ENCODE measurements around the gene PPP1R14C.

Gene PPP1R14C

DNA sequence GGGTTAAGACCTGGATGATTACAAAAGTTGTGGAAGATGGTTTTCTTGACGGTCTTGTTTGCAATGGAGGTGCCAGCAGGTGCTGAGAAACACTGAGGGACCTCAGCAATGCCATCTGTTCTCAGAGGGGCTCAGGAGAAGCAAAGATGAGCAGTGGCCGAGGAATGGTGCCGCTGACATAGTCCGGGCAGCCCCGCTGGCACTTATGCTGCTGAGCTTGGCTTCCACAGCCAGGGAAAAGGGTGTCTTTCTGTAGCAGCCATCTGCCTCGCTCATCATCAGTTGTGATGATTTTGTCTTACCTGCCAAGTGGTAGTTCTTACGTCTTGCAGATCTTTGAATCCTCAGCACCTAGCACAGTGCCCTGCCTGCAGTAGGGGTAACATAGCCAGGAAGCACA lies 55.7 kb downstream of the PPP1R14C start:
- no peak for DNase-seq

DNA sequence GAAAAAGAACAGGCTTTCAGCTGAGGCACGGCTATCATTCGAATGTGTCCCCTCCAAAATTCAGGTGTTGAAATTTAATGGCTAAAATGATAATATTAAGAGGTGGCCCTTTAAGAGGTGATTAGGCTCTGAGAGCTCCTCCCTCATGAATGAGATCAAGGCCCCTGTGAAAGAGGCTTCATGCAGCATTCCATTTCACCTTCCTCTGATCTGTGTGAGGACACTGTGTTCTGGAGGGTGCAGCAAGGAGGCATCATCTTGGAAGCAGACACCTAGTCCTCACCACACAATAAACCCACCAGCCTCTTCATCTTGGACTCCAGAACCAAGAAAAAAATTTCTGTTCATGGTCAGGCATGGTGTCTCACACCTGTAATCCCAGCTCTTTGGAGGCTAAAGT lies 56.4 kb downstream of the PPP1R14C start:
- DNase-seq: no peak

DNA sequence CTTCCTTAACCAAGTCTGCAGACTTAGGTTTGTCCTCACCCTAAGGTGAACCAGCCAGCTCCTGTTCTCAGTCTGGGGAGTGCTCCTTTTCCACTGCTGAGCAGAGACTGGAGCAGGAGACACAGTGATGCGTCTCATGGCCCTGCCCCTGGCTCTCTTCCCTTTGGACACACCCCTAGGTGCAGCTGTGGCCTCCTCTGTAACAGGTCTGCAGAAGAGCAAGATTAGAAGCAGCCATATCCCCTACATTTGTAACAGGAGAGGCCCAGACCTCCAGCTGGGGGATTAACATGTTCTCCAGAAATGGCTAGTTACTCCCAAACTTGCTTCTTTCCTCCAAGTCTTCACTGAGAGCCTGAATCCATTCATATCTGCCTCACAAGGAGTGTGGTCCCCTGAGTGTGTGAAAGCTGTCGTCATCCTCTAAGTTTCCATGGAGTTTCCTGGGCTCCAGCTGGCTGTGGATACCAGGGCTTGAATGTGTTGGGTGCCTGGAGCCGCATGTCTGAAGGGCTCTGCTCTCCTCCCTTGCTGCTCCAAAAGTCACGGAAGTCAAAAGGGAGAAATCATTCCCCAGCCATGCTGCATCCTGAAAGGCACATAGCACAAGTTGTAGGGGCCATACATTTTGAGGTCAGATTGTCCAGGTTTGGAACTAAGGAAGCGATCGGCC lies 57.7 kb downstream of the PPP1R14C start:
- no peak for DNase-seq

DNA sequence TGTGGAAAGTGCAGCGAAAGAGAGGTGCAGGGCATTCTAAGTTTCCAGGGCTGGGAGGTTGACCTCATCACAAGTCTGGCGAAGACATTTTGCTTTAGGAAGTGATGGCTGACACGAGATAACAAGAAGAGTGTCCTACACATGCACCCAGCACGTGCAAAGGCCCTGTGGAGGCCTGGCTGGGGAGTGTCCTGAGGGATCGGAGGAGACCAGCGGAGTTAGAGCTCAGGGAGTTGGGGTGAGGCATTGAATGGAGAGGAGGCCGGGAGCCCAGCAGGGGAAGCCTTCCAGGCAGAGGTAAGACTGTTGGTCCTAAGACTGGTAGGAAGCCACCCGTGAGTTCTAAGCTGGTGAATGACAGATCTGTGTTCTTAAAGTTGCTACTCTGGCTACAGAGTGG lies 58.4 kb downstream of the PPP1R14C start:
- no peak for DNase-seq

DNA sequence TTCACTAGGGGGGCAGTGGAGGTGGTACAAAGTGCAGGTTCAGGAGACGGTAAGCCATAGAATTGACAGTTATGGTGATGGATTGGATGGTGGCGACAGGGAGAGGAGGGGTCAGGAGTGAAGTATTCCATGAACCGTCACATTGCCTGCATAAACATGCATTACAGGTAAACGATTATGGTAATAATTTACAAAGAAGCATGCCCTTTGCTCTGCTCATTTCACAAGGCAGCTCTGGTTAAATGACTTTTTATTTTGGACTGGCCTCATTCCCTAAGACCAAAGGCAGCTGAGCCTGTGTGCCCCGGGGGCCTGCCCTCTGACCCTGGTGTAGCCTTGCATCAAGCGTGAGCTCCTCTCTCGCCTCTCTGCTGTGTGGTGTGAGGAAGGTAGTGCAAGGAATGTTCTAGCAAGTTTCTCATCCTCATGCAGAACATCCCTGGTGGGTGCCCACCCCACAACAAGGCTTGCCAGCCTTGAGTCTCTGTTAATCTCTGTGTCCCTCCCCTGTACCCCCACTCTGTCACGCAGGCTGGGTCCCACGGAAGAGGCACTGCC lies 59.0 kb downstream of the PPP1R14C start:
- DNase-seq: no peak

DNA sequence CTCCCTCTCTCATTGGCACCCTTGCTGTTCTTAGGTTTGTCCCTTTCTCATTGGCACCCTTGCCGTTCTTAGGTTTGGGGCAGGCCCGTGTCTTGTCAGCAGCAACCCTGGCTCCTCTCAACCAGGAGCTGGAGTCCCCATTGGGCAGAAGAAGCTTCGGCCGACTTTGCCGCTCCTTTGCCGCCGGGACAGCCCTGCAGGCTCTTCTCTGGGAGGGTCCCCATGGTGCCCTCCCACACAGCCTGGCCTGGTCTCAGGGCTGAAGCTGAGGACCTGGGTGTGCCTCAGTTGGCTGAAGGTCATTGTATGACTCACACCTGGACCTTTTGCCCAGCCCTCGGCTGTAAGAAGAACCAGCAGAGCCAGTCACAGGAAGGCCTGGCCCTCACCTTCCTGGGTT lies 59.6 kb downstream of the PPP1R14C start:
- no peak for DNase-seq

DNA sequence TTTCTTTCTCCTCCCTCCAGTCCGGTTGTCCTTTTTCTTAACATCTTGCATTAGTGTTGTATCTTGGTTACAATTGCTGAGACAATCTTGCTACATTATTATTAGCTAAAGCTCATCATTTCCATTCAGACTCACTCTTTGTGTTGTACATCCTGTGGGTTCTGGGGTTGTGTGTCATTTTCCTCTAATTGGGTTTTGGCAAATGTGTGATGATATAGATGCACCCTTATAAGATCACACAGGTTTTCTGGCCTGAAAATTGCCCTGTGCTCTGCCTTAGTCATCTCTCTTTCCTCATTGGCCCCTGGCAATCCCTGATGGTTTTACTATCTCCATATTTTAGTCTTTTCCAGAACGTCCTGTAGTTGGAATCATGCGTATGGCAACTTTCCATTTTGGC lies 60.1 kb downstream of the PPP1R14C start:
- DNase-seq: no peak

DNA sequence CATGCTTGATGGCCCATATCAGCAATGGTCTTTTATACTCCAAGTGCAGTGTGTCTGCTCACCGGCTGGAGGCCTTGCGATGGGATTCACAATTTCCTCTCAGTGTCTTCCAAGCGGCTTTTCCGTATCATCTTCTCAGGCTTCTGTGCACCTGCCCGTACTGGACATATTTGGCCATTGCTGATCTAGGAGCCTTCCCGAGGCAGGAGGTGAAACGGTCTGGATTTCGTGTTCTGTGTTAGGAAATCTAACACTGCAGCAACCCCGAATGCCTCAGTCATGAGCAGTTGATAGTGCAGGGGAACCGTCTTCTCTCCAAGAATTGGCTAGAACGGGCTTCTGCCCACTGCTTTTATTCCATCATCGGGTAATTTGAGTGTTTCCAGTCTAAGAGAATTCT lies 60.5 kb downstream of the PPP1R14C start:
- no peak for DNase-seq

DNA sequence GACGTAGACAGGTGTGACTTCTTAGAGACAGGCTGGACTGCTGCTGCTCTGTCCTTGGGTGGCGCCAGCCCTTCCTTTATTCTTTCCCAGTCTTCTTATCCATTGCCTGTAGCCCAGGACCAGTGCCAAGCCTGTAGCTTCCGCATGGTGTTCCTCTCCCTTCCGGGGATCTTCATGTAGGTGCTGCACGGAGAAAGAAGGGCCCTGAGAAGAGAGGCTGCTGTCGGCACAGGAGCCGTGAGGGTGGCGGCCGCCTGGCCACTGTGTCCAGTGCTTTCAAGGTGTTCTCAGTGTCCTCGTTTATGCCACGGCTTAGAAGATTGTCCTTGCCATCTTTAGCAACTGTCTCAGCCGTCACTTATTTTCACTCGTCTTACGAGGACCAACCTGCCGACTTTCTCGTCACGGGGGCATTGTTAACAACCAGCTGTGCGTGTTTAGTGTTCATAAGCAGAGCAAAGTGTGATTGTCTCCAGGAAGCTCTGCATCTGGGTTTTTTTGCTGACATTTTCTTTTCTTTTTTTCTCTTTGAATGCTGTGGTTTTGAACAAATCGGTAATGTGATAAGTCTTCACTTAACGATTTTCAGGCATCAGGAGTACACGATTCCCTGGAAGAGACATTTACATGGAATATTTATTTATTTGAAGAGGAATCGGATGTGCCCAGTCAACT lies 61.2 kb downstream of the PPP1R14C start:
- DNase-seq: no peak

DNA sequence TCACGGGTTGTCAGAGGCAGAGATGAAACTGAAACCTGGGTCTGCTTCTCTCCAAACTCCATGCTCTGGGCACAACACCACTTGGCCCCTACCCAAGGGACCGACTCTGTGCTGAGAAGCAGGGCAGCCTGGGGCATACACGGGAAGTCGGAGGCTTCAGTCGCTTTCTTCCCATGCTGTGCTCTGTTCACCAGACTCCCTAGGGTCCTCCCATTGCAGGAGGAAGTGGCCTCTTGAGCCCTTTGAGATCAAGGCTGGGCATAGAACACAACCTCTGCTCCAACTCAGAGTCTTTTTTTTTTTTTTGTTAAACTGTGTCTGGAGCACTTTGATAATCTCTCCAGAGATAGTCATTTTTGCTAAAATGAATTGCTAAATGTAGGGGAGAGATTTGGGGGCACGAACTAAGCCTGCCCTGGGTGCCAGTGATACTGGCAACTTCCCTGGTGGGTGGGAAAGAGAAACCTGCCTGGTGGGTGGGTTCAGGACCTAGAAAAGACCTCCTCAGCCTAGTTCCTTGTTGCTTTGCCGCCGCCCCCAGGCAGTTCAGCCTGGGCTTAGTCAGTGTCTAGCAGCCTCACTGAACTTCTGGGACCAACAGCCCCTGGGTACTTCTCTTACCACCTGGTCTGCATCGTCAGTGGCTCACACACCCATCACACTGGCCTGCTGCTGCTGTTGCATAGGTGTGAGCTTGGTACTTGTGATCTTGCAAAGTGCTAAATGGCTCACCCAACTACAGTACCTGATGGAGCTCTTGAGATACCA lies 62.0 kb downstream of the PPP1R14C start:
- DNase-seq: no peak

DNA sequence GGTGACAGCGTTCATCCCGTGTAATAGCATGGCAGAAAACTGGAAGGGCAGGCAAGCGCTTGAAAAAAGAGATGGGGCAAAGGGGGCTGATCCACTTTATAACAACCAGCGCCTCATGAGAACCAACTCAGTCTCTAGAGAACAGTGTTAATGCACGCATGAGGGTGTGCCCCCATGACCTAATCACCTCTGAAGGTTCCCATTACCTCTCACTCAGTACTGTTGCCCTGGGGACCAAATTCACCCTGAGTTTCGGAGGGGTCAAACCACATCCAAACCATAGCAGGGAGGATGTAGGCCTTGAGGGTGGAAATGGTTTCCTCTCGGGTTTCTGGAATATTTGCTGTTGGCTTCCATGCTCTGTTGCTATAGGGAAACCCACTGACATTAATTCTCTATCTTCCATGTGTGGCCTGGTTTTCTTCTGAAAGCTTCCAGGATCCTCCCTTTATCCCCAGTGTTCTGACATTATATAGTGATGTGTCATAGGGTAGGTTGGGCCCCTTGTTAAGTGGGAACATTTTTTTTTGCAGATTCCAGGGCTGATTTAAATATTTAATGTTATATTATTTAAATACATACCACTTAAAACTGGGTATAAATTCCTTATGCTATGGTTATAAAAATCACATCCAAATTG lies 65.2 kb downstream of the PPP1R14C start:
- DNase-seq: no peak

DNA sequence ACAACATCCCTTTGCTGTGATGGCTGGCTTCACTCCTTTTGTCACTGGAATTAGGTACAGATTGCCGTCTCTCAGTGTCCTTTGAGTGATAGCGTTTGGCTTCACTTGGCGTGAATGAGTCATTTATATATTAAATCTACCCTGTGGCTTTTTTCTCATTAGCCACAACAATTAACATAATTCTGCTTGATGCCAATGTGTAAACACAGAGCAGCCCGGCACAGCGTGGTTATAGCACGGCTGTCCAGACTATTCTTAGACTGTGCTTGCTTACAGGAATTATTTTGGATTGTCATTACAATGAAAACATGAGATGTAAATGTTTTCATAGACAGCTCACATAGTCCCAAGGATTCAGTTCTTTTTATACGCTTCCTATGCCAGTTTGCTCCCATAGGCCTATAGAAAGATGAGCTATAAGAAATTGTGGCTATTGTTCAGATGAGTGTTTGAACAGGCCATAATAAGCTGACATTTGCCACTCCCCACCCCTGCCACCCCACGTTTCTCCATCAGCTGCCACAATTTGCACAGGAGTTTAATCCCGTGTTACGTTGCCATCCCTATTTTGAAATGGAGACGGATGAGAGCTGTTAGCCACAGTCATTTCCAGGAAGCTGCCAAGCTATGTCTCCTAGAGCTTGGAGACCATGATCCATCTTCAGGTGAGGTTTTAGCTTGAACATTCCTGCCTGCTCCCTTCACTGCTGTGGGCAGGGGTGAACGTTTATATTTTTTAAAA lies 65.9 kb downstream of the PPP1R14C start:
- no peak for DNase-seq

DNA sequence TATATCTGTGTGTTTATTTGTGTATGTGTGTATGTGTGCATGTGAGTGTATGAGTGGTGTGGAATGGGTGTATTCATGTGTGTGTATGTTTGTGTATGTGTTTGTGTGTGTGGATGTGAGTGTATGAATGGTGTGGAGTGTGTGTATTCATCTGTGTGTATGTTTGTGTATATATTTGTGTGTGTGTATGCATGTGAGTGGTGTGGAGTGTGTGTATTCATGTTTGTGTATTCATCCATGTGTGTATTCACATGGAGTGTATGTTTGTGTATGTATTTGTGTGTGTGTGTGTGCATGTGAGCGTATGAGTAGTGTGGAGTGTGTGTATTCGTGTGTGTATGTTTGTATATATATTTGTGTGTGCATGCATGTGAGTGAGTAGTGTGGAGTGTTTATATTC lies 66.6 kb downstream of the PPP1R14C start:
- DNase-seq: no peak

DNA sequence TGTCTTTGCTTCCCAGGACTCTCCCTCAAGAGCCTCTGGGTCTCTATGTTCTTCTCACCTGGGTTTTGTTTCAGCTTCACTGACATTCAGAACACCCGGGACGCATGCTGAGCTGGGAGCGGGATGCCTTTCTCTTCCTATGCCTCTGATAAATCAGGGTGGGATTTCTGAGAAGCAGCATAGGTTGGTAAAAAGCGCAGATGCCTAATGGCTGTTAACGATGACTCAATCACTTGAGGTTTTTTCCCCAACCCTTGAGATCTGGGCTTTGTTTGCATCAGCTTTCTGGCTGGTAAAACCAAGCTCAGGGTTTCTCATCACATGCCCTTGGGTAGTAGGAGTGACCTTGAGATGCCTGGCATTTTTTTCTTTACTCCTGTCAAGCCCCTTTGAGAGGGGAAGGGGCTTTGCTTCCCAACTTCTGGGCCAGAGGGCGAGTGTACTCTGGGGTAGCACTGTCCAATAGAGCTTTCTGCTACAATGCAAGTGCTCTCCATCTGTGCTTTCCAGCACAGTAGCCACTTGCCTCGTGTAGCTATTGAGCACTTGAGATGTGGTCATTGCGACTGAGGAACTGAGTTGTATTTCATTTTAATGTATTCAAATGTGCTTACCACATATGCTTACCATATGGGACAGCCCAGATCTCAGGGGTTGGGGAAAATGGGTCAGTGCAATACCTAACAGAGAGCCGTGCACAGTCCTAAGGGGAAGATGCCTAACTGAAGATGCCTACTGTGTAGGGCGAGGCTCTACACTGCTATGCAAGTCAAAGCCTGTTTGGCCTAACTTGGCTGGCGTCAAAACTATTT lies 69.1 kb downstream of the PPP1R14C start:
- no peak for DNase-seq

DNA sequence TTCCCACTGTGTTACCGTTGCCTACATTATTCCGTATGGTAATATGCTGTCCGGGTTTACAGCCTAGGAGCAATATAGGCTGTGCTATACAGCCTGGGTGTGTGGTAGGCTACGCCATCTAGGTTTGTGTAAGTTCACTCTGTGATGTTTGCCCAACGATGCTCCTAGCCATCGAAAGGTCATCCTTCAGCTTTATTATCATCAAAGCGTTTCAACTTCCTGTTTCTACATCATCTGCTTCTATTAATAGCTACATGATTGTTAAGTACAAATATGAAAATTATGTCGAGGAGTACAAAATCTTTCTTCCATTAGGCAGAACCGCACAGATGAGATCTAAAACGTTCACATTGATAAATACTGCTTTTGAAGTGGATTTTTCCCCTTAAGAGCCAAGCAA lies 69.9 kb downstream of the PPP1R14C start:
- DNase-seq: no peak

DNA sequence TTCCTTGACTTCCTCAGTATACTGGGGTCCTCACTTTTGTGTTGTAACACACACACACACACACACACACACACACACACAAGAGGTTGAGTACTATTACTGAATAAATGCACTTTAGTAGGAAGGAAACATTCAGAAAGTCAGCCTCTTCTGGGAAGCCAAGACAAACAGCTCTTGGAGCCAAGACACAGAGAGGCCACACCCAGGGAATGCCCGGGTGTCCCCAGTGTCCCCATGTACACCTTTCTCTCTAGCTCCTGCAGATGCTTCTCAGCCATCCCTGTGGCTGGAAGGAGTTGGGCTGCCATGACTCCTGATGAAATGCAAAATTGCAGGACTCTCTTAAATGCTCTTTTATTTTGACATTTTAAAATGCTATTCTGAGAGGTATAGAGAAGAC lies 70.5 kb downstream of the PPP1R14C start:
- DNase-seq: no peak

DNA sequence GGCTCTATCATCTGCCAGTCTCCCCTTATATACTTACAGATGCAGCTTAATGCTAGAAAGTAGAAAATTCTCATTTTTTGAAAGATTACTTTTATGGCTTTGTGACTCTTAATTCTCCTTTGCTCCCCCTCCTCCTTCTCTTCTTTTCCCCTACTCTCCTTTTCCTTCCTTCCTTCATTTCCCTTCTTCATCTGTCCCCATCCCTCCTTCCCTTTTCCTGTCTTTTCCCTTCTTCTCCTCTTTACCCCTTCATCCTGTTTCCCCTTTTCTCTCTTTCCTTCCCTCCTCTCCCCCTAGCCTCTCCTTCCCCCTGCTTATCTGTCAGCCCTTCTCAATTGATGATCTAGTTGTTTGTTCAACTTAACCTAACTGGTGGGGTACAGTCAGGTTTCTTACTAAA lies 71.5 kb downstream of the PPP1R14C start:
- no peak for DNase-seq

DNA sequence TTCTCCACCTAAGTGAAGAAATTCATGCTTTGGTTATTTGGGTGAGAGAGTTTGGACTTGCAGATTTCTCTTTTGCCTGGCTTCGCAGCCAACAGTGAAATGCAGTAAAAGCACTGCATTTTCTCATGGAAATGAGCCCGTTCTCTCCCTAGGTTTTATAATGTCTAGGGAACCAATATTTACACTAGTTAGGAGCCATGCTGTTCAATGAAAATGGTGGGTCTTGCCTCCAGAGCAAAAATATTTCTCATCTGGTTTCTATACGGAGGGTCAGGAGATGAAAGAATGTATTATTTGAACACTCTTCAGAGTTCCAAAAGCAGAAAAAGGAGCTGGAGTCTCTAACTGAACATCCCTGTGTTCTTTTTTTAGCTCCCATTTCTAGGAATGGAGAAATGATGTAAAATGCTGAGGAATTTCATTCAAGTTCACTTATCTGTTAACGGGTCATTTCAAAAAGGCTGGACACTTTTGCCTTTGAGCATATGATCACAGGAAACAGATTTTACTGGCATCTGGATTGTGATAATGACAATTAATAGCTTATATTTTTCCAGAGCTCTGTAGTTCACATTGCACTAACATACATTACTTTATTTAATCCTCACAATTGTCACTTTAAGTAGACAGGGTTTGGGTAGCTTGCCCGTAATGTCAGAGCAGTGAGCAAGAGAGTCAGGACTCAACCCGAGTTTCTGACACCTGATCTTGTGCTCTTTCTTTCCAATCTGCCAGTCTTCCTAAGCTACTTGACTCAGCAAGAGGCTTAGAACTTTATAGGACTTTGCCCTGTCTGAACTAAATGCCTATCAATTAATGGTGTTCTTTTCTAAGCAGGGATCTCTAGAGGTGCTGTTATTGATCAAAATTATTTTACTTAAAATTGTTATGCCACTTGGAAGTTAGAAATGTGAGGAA lies 78.0 kb downstream of the PPP1R14C start:
- no peak for DNase-seq

DNA sequence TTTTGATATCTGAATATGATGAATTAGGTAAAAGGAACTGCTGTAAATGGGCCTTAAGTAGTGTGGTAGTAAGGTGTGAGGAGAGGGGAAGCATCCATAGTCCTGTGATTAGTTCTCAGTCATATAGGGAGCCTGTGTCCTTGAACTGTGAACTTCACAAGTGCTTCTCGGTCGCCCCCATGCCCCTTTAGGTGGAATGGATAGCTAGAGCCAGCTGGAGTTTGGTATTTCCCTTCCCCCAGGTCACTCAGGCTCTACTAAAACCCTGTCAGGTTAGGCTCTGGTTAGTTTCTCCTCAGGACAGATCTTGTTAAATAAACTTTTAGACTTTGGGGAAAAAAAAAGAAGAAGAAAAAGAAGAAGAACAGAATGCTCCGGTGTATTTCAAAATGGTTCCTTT lies 82.0 kb downstream of the PPP1R14C start:
- no peak for DNase-seq

DNA sequence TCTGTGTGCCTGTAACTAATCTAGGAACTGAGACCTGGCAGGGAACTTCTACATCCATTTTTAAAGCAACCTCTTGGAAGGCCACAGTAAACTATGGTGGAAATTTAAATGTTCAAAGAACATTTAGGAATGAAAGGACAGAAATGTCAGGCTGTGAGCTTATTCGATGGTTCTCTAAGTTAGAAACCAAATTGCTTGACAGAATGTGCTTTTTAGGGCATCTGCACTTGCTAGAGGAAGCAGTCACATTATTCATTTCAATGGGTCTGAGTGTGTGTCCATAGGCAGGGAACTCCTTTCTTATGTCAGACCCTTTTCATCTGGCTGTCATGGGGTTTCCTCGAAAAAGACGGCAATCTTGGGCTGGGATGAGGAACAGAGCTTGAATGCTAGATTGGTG lies 84.4 kb downstream of the PPP1R14C start:
- DNase-seq: no peak

All from T-helper 9 cell (primary cell).